ENCODE results near the gene NCMAP.
"Not testable (repeated sequence)": the region's sequence is repeated elsewhere in the genome, so short reads cannot be mapped to it uniquely, and the experiment has no call there.

NCMAP gene

GRCh38 chr1:24541711-24542346, 14.1 kb upstream of the NCMAP start:
- DNase-seq (ENCODE audit: low spot score) = no peak

GRCh38 chr1:24544239-24544638, 11.6 kb upstream of the NCMAP start:
- DNase-seq (ENCODE audit: low spot score) = no peak

- no peak for DNase-seq (ENCODE audit: low spot score)
Observed at GRCh38 chr1:24545662-24546061, 10.2 kb upstream of the NCMAP start.

GRCh38 chr1:24547195-24547594, 8.7 kb upstream of the NCMAP start:
- DNase-seq (ENCODE audit: low spot score) = no peak

- no peak for DNase-seq (ENCODE audit: low spot score)
Observed at GRCh38 chr1:24548070-24548469, 7.8 kb upstream of the NCMAP start.

GRCh38 chr1:24549210-24549609, 6.7 kb upstream of the NCMAP start:
- not testable (repeated sequence) for DNase-seq (ENCODE audit: low spot score)

GRCh38 chr1:24551290-24551959, 4.5 kb upstream of the NCMAP start:
- no peak for DNase-seq (ENCODE audit: low spot score)

- no peak for DNase-seq (ENCODE audit: low spot score)
Observed at GRCh38 chr1:24551960-24552571, 3.8 kb upstream of the NCMAP start.

- no peak for DNase-seq (ENCODE audit: low spot score)
Observed at GRCh38 chr1:24553931-24554330, 2.0 kb upstream of the NCMAP start.

GRCh38 chr1:24554714-24555113, 1.2 kb upstream of the NCMAP start:
- DNase-seq (ENCODE audit: low spot score) = no peak

GRCh38 chr1:24556414-24556795, 518 bp downstream of the NCMAP start:
- no peak for DNase-seq (ENCODE audit: low spot score)

- DNase-seq (ENCODE audit: low spot score) = no peak
Observed at GRCh38 chr1:24557220-24557619, 1.3 kb downstream of the NCMAP start.

- no peak for DNase-seq (ENCODE audit: low spot score)
Observed at GRCh38 chr1:24557711-24558131, 1.8 kb downstream of the NCMAP start.

GRCh38 chr1:24558455-24558854, 2.6 kb downstream of the NCMAP start:
- DNase-seq (ENCODE audit: low spot score) = no peak

GRCh38 chr1:24558902-24559791, 3.3 kb downstream of the NCMAP start:
- peak; percentile 66 for DNase-seq (ENCODE audit: low spot score)

- DNase-seq (ENCODE audit: low spot score) = no peak
Observed at GRCh38 chr1:24560361-24560760, 4.5 kb downstream of the NCMAP start.

GRCh38 chr1:24562625-24563024, 6.7 kb downstream of the NCMAP start:
- no peak for DNase-seq (ENCODE audit: low spot score)

- no peak for DNase-seq (ENCODE audit: low spot score)
Observed at GRCh38 chr1:24564695-24565094, 8.8 kb downstream of the NCMAP start.

GRCh38 chr1:24566236-24566867, 10.5 kb downstream of the NCMAP start:
- DNase-seq (ENCODE audit: low spot score) = no peak

- no peak for DNase-seq (ENCODE audit: low spot score)
Observed at GRCh38 chr1:24567792-24568388, 12.0 kb downstream of the NCMAP start.

- DNase-seq (ENCODE audit: low spot score) = no peak
Observed at GRCh38 chr1:24568475-24568874, 12.6 kb downstream of the NCMAP start.
